GM23338 (cell line): ENCODE measurements around the gene ABO.

Source experiments
- CTCF ChIP-seq, 2 experiments: fragments of 200-600 bp in 1 of 2; sonication (generic) in 1 of 2; conservative IDR thresholded peaks; 2 replicates each; pipeline versions ENCODE4 v1.5.1 to v1.6.1; 2016 to 2017; ENCODE audit warnings: antibody characterized with exemption in 2 of 2, low read depth in 2 of 2, mild to moderate bottlenecking in 2 of 2, moderate library complexity in 1 of 2
- EZH2 ChIP-seq: fragments of 200-600 bp; sonication (generic); IDR thresholded peaks from one replicate; pipeline ENCODE4 v1.8.0; 2017; ENCODE audit warnings: antibody characterized with exemption, mild to moderate bottlenecking, low read depth; ENCODE audit not compliant: unreplicated experiment
- EZH2phosphoT487 ChIP-seq: fragments of 200-600 bp; sonication (generic); IDR thresholded peaks from one replicate; pipeline ENCODE4 v1.8.1; 2018; ENCODE audit warnings: antibody characterized with exemption; ENCODE audit not compliant: unreplicated experiment
- POLR2AphosphoS5 ChIP-seq: IDR thresholded peaks from 2 replicates; pipeline ENCODE4 v1.6.1; 2016; ENCODE audit warnings: antibody characterized with exemption, low read depth
- REST ChIP-seq: IDR thresholded peaks from one replicate; pipeline ENCODE4 v1.6.1; 2018; ENCODE audit warnings: antibody characterized with exemption; ENCODE audit not compliant: unreplicated experiment

GRCh38 chr9:133221177-133221809, 53.7 kb downstream of the ABO start:
- TF ChIP-seq REST, result no peak
- no peak for TF ChIP-seq CTCF (conservative IDR thresholded peaks at IDR 0.05; ENCODE audit: low read depth in 2 of 2)
- TF ChIP-seq POLR2AphosphoS5, result no peak
- no peak for TF ChIP-seq EZH2phosphoT487
- TF ChIP-seq EZH2, result no peak
